GM18508 (cell line): Measurements from ENCODE around the gene B4GALT1.

Experiments used
- ATAC-seq: cut with Tn5 transposase; IDR thresholded peaks from one replicate; pipeline ENCODE4 v1.9.1; 2021; ENCODE audit warnings: moderate number of reproducible peaks; ENCODE audit not compliant: insufficient read depth, unreplicated experiment

Gene B4GALT1

DNA sequence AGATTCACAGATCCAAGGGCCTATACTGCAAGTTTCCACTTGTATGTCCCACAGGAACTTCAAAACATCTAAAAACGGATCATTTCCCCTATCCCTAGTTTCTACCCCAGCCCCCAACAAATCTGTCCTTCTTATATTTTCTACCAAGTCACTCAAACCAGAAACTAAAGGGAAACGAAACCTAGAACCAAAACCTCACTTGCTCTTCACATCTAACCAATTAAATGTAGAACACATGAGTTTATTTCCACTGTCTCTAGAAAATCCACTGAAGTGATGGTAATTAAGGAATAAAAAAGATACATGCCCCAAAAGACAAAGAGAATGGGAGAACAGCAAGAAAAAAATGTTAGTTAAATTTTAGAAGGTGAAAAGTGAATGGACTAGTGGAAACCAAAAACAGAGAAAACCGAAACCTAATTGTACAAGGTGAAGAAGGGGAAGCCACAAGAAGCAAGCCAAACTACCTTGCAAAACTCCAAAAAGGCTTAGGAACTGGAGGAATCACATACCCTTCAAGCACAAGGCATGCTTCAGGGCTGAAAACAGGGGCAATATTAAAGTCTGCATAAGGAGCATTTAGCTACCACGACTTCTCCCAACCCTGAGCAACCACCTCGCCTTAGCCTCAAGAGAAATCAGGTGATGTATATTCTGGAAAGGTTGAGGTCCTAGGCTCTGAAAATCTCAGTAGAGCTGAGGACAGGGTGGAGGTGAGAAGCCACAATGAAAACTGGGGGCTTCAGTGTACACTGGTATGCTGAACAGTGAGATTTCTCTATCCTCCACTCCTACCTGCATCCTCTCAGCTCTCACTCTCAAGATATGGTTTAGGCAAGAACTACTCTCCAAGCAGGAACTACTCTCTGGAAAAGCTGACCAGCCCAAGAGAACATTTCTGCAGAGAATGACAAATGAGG is 101.7 kb downstream of the B4GALT1 start:
- no peak for ATAC-seq
